ENCODE results near the gene RPS27. TPM values are rescaled to one million over a fixed set of nuclear protein-coding genes. Genes with fewer than 3 reads are reported as not detected.

RPS27 gene
- total and polyA plus RNA-seq, 10 of the 15 experiments (the other 5 are each of a cell fraction or from before 2014, with no cell fraction given): 2,708 to 14,234 (median 8,874) TPM

DNA sequence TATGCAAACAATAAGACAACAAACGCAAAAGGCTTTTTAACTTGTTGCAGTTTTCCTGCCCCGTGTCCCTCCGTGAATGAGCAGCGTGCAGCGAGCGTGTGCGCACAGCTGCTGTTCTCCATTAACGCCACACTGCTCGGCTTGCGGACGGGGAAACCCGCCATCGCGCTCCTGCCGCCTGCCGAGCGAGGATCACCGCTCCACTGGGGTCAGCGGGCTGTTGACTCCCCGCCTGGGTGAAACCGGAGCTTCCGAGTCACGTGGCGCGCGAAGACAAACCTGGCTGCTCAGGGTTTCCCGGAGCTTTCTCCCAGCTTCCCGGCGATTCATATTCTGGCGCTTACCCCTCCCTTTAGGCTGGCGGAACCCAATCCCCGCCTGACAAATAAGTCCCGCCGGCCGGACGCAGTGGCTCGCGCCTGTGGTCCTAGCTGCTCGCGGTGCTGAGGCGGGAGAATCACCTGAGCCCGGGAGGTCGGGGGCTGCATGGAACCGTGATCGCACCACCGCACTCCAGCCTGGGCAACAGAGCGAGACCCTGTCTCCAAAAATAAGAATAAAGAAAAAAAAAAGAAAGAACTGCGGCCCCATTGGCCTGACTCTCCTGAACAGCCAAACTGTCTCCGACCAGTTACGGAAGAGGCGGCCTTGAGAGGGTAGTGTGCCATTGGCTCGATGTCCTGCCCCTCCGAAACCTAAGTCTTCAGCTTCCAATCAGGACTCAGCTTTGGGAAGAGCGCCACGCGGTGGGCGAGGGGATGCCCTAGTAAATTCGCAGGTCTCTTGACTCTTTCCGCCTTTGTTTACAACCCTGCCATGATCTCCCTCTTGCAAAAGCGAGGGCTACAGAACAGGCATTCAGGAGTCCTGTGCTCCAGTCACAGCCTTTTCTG is 23.2 kb upstream of the RPS27 start, which contains the start of gene CREB3L4 (continued):
- TF ChIP-seq PBX3 (IDR thresholded peaks at IDR 0.05; ENCODE audit: insufficient replicate concordance, low read depth, low read length): peak; percentile 99
- TF ChIP-seq BCL3 (IDR thresholded peaks at IDR 0.05; ENCODE audit: borderline replicate concordance, insufficient read depth, low read depth, low read length, poor library complexity, severe bottlenecking): no peak
- no peak for TF ChIP-seq CHD4 (IDR thresholded peaks at IDR 0.05)
- peak; percentile 91 for TF ChIP-seq ZNF384 (IDR thresholded peaks at IDR 0.05; ENCODE audit: borderline replicate concordance, low read depth, low read length)
- TF ChIP-seq PAX8 (IDR thresholded peaks at IDR 0.05): no peak
- peak; percentile 39; the same call in 1 of the 2 replicates for TF ChIP-seq CHD1 (IDR thresholded peaks at IDR 0.05; ENCODE audit: low read depth, low read length)
- TF ChIP-seq ZNF622 (IDR thresholded peaks at IDR 0.05): no peak
- TF ChIP-seq NR2C1 (IDR thresholded peaks at IDR 0.05): 0 out of 2 replicates have a peak, but pooled peaks have one; percentile 7
- peak; percentile 75; the same call in 1 of the 2 replicates for TF ChIP-seq HSF1 (IDR thresholded peaks at IDR 0.05; ENCODE audit: low read depth, low read length)
- peak; percentile 59; the same call in 1 of the 2 replicates for TF ChIP-seq SMARCA5 (IDR thresholded peaks at IDR 0.05)
- TF ChIP-seq WRNIP1 (IDR thresholded peaks at IDR 0.05; ENCODE audit: borderline replicate concordance, low read depth, low read length): no peak
- TF ChIP-seq ETV6 (conservative IDR thresholded peaks at IDR 0.05 in 1 of 2, IDR thresholded peaks at IDR 0.05 in 1 of 2; ENCODE audit: borderline replicate concordance in 1 of 2, low read depth in 1 of 2): no peak
- peak; percentile 26; the same call in 1 of the 2 replicates for TF ChIP-seq RAD21 (IDR thresholded peaks at IDR 0.05; ENCODE audit: insufficient read depth, low read depth, low read length)
- peak; percentile 64 for TF ChIP-seq ATF7 (IDR thresholded peaks at IDR 0.05; ENCODE audit: low read depth)
- TF ChIP-seq KLF5 (IDR thresholded peaks at IDR 0.05; ENCODE audit: partially characterized antibody): peak; percentile 52
- no peak; the same call in 1 of the 2 replicates for TF ChIP-seq STAT1 (conservative IDR thresholded peaks at IDR 0.05)
- TF ChIP-seq PAX5 (IDR thresholded peaks at IDR 0.05; ENCODE audit: borderline replicate concordance, low read depth, low read length): peak; percentile 54
- peak; percentile 98 for TF ChIP-seq NFYB (IDR thresholded peaks at IDR 0.05; ENCODE audit: insufficient read depth, low read depth, low read length)
- TF ChIP-seq ZBTB40 (IDR thresholded peaks at IDR 0.05; ENCODE audit: borderline replicate concordance): peak; percentile 73
- TF ChIP-seq SPI1 (IDR thresholded peaks at IDR 0.05; ENCODE audit: borderline replicate concordance, insufficient read depth, low read depth, low read length): no peak
